ENCODE data around the gene GAB4. TPM values are rescaled to one million over a fixed set of nuclear protein-coding genes. Genes with fewer than 3 reads are reported as not detected.

Gene GAB4
- total RNA-seq, 1 donor from 2014 or later, result not detected

DNA sequence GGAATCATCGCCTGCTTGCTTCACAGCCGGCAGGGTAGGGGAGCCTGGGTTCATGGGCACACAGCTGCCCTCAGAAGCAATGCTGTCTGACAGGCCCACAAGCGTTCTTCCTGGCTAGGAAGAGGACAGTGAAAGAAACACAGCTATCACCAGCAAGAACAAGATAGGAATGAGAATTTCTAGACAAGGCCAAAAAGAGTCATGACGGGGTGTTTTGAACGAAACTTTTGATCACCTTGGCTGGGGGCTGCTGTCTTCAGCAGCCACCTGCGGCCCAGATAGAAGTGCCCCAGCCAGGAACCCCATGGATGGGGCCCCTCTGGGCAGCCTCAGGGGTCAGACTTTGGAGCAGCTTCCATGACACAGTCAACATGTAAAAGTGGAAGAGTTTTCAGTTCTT, 41.8 kb downstream of the GAB4 start:
- peaks cover 62% of the 10 kb centered on the region for H3K9me3 Mint-ChIP-seq

DNA sequence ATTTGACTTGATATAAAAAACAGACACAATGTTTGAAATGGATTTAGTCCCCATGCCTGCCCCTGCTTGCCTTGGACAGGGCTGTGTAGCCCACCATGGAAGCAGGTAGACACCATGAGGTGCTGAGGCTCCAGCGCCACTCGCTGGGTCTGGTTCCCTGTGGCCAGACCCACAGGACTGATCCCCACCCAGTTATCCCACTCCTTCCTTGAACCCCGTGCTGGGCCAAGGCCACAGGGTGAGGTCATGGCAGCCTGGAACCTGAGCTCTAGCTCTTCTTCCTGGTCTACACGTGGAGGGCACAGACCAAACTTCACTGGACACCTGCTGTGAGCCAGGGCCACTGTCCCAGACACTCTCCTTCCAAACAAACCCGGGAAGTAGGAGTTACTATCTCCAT, 42.5 kb downstream of the GAB4 start:
- TF ChIP-seq, protein P1, sequence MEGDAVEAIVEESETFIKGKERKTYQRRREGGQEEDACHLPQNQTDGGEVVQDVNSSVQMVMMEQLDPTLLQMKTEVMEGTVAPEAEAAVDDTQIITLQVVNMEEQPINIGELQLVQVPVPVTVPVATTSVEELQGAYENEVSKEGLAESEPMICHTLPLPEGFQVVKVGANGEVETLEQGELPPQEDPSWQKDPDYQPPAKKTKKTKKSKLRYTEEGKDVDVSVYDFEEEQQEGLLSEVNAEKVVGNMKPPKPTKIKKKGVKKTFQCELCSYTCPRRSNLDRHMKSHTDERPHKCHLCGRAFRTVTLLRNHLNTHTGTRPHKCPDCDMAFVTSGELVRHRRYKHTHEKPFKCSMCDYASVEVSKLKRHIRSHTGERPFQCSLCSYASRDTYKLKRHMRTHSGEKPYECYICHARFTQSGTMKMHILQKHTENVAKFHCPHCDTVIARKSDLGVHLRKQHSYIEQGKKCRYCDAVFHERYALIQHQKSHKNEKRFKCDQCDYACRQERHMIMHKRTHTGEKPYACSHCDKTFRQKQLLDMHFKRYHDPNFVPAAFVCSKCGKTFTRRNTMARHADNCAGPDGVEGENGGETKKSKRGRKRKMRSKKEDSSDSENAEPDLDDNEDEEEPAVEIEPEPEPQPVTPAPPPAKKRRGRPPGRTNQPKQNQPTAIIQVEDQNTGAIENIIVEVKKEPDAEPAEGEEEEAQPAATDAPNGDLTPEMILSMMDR (IDR thresholded peaks at IDR 0.05; ENCODE audit: unreplicated experiment), result no peak
- Mint-ChIP-seq H3K4me3 (no peak overlapping the region), H3K27me3 (ENCODE audit: low read depth) (no peaks in the 10 kb centered on the region), H3K27ac (no peak overlapping the region), H3K4me1 (no peaks in the 10 kb centered on the region), H3K9me3 (peaks cover 63% of the 10 kb centered on the region), H3K36me3 (peaks cover 5% of the 10 kb centered on the region)
- DNase-seq (ENCODE audit: low spot score in 2 of 2, unreplicated experiment in 2 of 2), result peak in 1 of 2 experiments; percentile 19

More for the DNA sequence above, 41.8 kb downstream of the GAB4 start:
- TF ChIP-seq, protein P1 (IDR thresholded peaks at IDR 0.05; ENCODE audit: unreplicated experiment), result no peak
- no peaks in the 10 kb centered on the region for H3K27me3 Mint-ChIP-seq (ENCODE audit: low read depth)
- no peaks in the 10 kb centered on the region for H3K4me1 Mint-ChIP-seq
- H3K27ac Mint-ChIP-seq, result no peak overlapping the region
- no peak overlapping the region for H3K4me3 Mint-ChIP-seq
- no peak for DNase-seq (ENCODE audit: low spot score in 2 of 2, unreplicated experiment in 2 of 2)
- H3K36me3 Mint-ChIP-seq, result peaks cover 5% of the 10 kb centered on the region

DNA sequence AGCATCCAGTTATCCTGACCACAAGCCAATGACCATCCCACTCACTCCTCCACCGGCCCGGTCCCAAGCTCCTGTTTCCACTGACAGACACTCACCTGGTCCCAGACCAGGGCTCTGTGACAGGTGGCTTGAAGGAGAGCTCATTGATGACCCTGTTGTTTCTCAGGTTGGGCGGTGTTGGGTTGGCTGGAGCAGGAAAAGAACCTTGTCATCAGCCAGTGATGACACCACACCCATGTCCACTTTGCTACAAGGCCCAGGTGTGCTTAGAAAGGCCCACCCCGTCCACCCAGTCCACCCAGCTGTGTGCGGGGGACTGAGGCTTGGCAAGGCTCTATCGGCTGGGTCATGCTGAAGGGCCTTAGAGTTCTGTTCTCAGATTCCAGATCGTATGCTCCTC, 42.9 kb downstream of the GAB4 start:
- Mint-ChIP-seq H3K9me3 (peaks cover 60% of the 10 kb centered on the region), H3K4me3 (no peak overlapping the region), H3K27ac (no peak overlapping the region), H3K27me3 (ENCODE audit: low read depth) (no peaks in the 10 kb centered on the region), H3K4me1 (no peaks in the 10 kb centered on the region), H3K36me3 (peaks cover 5% of the 10 kb centered on the region)
- TF ChIP-seq, protein P1 (IDR thresholded peaks at IDR 0.05; ENCODE audit: unreplicated experiment), result no peak
- no peak for DNase-seq (ENCODE audit: low spot score in 2 of 2, unreplicated experiment in 2 of 2)

DNA sequence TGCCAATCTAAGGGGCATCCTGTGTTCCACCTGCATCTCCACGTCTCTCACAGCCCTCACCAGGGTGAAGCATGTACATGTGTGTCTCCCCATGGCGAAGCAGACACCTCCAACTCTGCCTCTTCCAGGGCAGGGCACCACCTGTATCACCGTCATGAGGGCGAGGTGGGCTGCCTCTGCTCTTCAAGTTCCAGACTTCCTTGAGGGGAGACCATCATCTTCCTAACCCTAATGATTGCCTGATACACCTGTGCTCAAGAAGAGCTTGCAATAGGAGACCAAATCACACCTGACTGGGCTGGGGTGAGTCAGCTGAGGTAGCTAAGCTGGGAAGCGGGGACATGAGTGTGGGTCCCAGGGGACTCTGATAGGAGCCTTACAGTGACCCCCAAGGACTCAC, 43.7 kb downstream of the GAB4 start:
- TF ChIP-seq, protein P1 (IDR thresholded peaks at IDR 0.05; ENCODE audit: unreplicated experiment), result no peak
- peaks cover 56% of the 10 kb centered on the region for H3K9me3 Mint-ChIP-seq
- H3K27ac Mint-ChIP-seq, result no peak overlapping the region
- H3K27me3 Mint-ChIP-seq (ENCODE audit: low read depth), result no peaks in the 10 kb centered on the region
- H3K36me3 Mint-ChIP-seq, result peaks cover 5% of the 10 kb centered on the region
- no peaks in the 10 kb centered on the region for H3K4me1 Mint-ChIP-seq
- no peak for DNase-seq (ENCODE audit: low spot score in 2 of 2, unreplicated experiment in 2 of 2)
- no peak overlapping the region for H3K4me3 Mint-ChIP-seq

DNA sequence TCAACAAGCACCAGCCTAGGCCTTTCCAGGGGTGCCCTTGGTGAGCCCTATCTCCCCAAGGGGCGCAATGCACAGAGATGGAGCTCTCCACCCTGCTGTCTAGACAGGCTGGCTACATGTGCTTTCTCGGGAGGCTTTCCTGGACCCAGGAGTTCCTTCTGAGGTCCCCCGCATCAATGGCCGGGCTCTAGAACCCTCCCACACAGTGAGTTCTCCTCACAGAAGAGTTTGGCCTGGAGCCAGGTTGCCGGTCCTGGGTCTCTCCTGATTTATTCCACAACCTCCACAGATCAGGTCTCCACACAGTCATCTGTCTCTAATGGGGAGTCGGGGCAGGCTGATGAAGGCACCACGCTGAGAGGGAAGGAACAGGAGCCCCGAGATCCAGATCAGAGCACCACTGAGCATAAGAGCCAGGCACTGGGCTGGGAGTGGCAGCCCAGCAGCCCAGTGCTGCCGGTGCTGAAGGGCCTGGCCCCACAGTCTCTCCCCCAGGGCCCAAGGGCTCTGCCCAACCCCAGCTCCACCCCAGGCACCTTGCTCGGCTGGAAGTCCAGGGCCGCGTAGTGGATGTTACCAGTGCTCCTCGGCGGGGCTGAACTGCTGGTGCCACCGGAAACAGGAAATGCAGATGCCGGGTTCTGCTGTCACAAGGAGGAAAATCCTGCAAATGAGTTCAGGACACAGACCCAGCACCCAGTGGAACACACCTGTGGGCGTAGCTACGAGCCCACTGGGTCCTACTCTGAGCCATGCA, 44.7 kb downstream of the GAB4 start:
- no peaks in the 10 kb centered on the region for H3K4me1 Mint-ChIP-seq

More for the DNA sequence above, 44.7 kb downstream of the GAB4 start:
- Mint-ChIP-seq H3K27ac (no peak overlapping the region), H3K36me3 (peaks cover 5% of the 10 kb centered on the region), H3K27me3 (ENCODE audit: low read depth) (no peaks in the 10 kb centered on the region), H3K4me3 (no peak overlapping the region), H3K9me3 (peaks cover 55% of the 10 kb centered on the region)
- peak in 1 of 2 experiments; percentile 31 for DNase-seq (ENCODE audit: low spot score in 2 of 2, unreplicated experiment in 2 of 2)
- TF ChIP-seq, protein P1 (IDR thresholded peaks at IDR 0.05; ENCODE audit: unreplicated experiment), result no peak
